ENCODE measurements around the gene PRX. TPM values are rescaled to one million over a fixed set of nuclear protein-coding genes. Genes with fewer than 3 reads are reported as not detected.

PRX gene
- total RNA-seq, 1 experiment from 2014 or later, result 2.5 TPM

DNA sequence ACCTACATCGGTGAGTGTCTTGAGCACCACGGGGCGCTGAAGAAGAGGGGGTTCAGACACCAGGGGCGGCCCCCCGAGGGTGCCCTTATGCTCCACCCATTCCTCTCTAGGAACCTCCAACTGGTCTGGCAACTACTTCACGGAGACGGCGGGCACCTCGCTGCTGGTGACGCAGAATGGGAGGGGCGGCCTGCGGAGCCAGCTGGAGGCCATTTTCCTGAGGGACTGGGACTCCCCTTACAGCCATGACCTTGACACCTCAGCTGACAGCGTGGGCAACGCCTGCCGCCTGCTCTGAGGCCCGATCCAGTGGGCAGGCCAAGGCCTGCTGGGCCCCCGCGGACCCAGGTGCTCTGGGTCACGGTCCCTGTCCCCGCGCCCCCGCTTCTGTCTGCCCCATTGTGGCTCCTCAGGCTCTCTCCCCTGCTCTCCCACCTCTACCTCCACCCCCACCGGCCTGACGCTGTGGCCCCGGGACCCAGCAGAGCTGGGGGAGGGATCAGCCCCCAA is 35.2 kb downstream of the PRX start:
- H3K4me3 ChIP-seq (ENCODE audit: low read depth, low read length, poor library complexity, severe bottlenecking), result no peak overlapping the region
- ChIA-PET POLR2A (ENCODE audit: low non-redundant PET) (no interaction called here), CTCF (no interaction called here)

DNA sequence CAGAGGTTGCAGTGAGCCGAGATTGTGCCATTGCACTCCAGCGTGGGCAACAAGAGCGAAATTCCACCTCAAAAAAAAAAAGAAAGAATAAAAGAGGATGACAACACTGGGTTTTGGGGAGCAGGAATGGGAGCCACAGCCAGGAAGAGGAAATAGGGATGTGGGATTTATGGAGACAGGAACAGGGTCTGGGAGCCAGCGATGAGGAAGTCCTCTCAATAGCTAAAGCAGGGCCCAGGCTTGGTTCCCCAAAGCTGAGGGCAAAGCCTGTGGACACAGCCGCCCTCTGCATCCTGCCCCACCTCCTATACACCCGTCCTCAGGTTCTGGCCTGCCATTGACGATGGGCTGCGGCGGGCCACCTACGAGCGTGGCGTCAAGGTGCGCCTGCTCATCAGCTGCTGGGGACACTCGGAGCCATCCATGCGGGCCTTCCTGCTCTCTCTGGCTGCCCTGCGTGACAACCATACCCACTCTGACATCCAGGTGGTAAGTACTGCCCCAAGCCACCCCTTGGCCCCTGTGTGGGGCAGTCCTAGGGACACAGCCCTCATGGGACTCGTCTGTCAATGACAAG is 36.8 kb downstream of the PRX start:
- H3K36me3 ChIP-seq (ENCODE audit: insufficient read depth, low read length, poor library complexity, severe bottlenecking), result peaks cover 33% of the 10 kb centered on the region
- intact Hi-C loops (cut with micrococcal nuclease; ENCODE audit: unreplicated experiment), result no loop called here
- POLR2A ChIA-PET (ENCODE audit: low non-redundant PET), result no interaction called here

More for the DNA sequence above, 35.2 kb downstream of the PRX start:
- Histone ChIP-seq H3K27ac (ENCODE audit: low read depth, low read length, poor library complexity, severe bottlenecking) (no peak overlapping the region), H3K4me1 (ENCODE audit: insufficient read depth, low read length, poor library complexity, severe bottlenecking) (no peaks in the 10 kb centered on the region), H3K36me3 (ENCODE audit: insufficient read depth, low read length, poor library complexity, severe bottlenecking) (peaks cover 25% of the 10 kb centered on the region), H3K9me3 (ENCODE audit: low read depth, low read length, poor library complexity, severe bottlenecking) (no peaks in the 10 kb centered on the region), H3K27me3 (replicated peaks; ENCODE audit: insufficient read depth, low read depth, low read length, poor library complexity) (no peaks in the 10 kb centered on the region)
- TF ChIP-seq, protein P1, sequence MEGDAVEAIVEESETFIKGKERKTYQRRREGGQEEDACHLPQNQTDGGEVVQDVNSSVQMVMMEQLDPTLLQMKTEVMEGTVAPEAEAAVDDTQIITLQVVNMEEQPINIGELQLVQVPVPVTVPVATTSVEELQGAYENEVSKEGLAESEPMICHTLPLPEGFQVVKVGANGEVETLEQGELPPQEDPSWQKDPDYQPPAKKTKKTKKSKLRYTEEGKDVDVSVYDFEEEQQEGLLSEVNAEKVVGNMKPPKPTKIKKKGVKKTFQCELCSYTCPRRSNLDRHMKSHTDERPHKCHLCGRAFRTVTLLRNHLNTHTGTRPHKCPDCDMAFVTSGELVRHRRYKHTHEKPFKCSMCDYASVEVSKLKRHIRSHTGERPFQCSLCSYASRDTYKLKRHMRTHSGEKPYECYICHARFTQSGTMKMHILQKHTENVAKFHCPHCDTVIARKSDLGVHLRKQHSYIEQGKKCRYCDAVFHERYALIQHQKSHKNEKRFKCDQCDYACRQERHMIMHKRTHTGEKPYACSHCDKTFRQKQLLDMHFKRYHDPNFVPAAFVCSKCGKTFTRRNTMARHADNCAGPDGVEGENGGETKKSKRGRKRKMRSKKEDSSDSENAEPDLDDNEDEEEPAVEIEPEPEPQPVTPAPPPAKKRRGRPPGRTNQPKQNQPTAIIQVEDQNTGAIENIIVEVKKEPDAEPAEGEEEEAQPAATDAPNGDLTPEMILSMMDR (conservative IDR thresholded peaks at IDR 0.05; ENCODE audit: low read depth, low read length), result no peak
- no peak for TF ChIP-seq EZH2 (IDR thresholded peaks at IDR 0.05; ENCODE audit: borderline replicate concordance, low read depth, low read length, poor library complexity, severe bottlenecking)
- BruUV-seq (replicated peaks), result TSS peak; percentile 88
- no peak for DNase-seq (ENCODE audit: low spot score)
- intact Hi-C loops (cut with micrococcal nuclease; ENCODE audit: unreplicated experiment), result no loop called here

DNA sequence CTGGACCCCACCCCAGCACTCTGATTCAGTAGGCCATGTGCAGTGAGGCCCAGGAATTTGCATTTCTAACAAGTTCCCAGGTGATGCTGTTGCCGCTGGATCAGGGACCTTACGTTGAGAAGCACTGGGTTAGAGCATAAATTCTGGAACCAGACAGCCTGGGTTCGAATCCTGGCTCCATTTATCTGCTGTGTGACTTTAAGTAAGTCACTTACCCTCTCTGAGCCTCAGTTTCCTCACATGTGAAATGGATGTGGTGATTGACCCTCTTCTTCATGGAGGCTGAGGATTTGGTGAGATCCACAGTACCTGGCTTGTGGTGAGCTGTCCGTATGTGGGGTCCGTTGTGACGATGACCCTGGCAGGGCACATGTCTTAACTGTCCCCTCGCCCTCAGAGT is 39.1 kb downstream of the PRX start:
- no peaks in the 10 kb centered on the region for H3K27me3 ChIP-seq (replicated peaks; ENCODE audit: insufficient read depth, low read depth, low read length, poor library complexity)
- intact Hi-C loops (cut with micrococcal nuclease; ENCODE audit: unreplicated experiment), result no loop called here
- TF ChIP-seq EZH2 (IDR thresholded peaks at IDR 0.05; ENCODE audit: borderline replicate concordance, low read depth, low read length, poor library complexity, severe bottlenecking), result no peak
- TF ChIP-seq, protein P1 (conservative IDR thresholded peaks at IDR 0.05; ENCODE audit: low read depth, low read length), result no peak
- H3K4me3 ChIP-seq (ENCODE audit: low read depth, low read length, poor library complexity, severe bottlenecking), result no peak overlapping the region
- POLR2A ChIA-PET (ENCODE audit: low non-redundant PET), result no interaction called here
- BruUV-seq (replicated peaks), result no TSS peak
- DNase-seq (ENCODE audit: low spot score), result no peak
- no peaks in the 10 kb centered on the region for H3K4me1 ChIP-seq (ENCODE audit: insufficient read depth, low read length, poor library complexity, severe bottlenecking)
- H3K27ac ChIP-seq (ENCODE audit: low read depth, low read length, poor library complexity, severe bottlenecking), result no peak overlapping the region
- H3K36me3 ChIP-seq (ENCODE audit: insufficient read depth, low read length, poor library complexity, severe bottlenecking), result peaks cover 53% of the 10 kb centered on the region
- CTCF ChIA-PET, result no interaction called here
- H3K9me3 ChIP-seq (ENCODE audit: low read depth, low read length, poor library complexity, severe bottlenecking), result no peaks in the 10 kb centered on the region

More for the DNA sequence above, 36.8 kb downstream of the PRX start:
- Histone ChIP-seq H3K9me3 (ENCODE audit: low read depth, low read length, poor library complexity, severe bottlenecking) (no peaks in the 10 kb centered on the region), H3K27ac (ENCODE audit: low read depth, low read length, poor library complexity, severe bottlenecking) (no peak overlapping the region), H3K27me3 (replicated peaks; ENCODE audit: insufficient read depth, low read depth, low read length, poor library complexity) (no peaks in the 10 kb centered on the region), H3K4me3 (ENCODE audit: low read depth, low read length, poor library complexity, severe bottlenecking) (no peak overlapping the region), H3K4me1 (ENCODE audit: insufficient read depth, low read length, poor library complexity, severe bottlenecking) (no peaks in the 10 kb centered on the region)
- no peak for DNase-seq (ENCODE audit: low spot score)
- BruUV-seq (replicated peaks), result no TSS peak
- TF ChIP-seq EZH2 (IDR thresholded peaks at IDR 0.05; ENCODE audit: borderline replicate concordance, low read depth, low read length, poor library complexity, severe bottlenecking), result no peak
- TF ChIP-seq, protein P1 (conservative IDR thresholded peaks at IDR 0.05; ENCODE audit: low read depth, low read length), result no peak
- CTCF ChIA-PET, result no interaction called here
